ENCODE measurements around the gene CORO7.

The CORO7 gene

GRCh38 chr16:4416200-4417032 lies at the start of gene CORO7:
TSS of gene CORO7 (minus strand) at chr16:4416596. CDS start at chr16:4416518, 78 bp downstream.
- peak; percentile 85 for DNase-seq

- no peak for DNase-seq
Measured at GRCh38 chr16:4463522-4464163, 47.2 kb upstream of the CORO7 start.

GRCh38 chr16:4461250-4462085 lies 45.1 kb upstream of the CORO7 start:
- no peak for DNase-seq

- no peak for DNase-seq
Measured at GRCh38 chr16:4460936-4461249, 44.5 kb upstream of the CORO7 start.

- DNase-seq = no peak
Measured at GRCh38 chr16:4455951-4456350, 39.6 kb upstream of the CORO7 start.

GRCh38 chr16:4455081-4455480 lies 38.7 kb upstream of the CORO7 start:
- no peak for DNase-seq

GRCh38 chr16:4454623-4455022 lies 38.2 kb upstream of the CORO7 start:
- DNase-seq = no peak

- peak; percentile 13 for DNase-seq
Measured at GRCh38 chr16:4452674-4453073, 36.3 kb upstream of the CORO7 start.

GRCh38 chr16:4450931-4451519 lies 34.6 kb upstream of the CORO7 start:
- DNase-seq = no peak

- no peak for DNase-seq
Measured at GRCh38 chr16:4450430-4450829, 34.0 kb upstream of the CORO7 start.

- no peak for DNase-seq
Measured at GRCh38 chr16:4443986-4444385, 27.6 kb upstream of the CORO7 start.

- DNase-seq = no peak
Measured at GRCh38 chr16:4443271-4443670, 26.9 kb upstream of the CORO7 start.

GRCh38 chr16:4442371-4442770 lies 26.0 kb upstream of the CORO7 start:
- no peak for DNase-seq

- DNase-seq = no peak
Measured at GRCh38 chr16:4437366-4437765, 21.0 kb upstream of the CORO7 start.

- no peak for DNase-seq
Measured at GRCh38 chr16:4435337-4436067, 19.1 kb upstream of the CORO7 start.

- no peak for DNase-seq
Measured at GRCh38 chr16:4433914-4434787, 17.8 kb upstream of the CORO7 start.

- no peak for DNase-seq
Measured at GRCh38 chr16:4433228-4433627, 16.8 kb upstream of the CORO7 start.

- no peak for DNase-seq
Measured at GRCh38 chr16:4431023-4431422, 14.6 kb upstream of the CORO7 start.

GRCh38 chr16:4428500-4428899 lies 12.1 kb upstream of the CORO7 start:
- DNase-seq = no peak

GRCh38 chr16:4426722-4427372 lies 10.5 kb upstream of the CORO7 start:
- DNase-seq = no peak

All from DMS79 treated with DMSO at 0.1 percent for 48 hours (cell line).